SK-N-SH treated with all-trans-retinoic acid at 6 μM for 48 hours (cell line): Measurements from ENCODE around the gene FSD1L.

Experiments used
- ATAC-seq: fragments of 200-7000 bp; cut with Tn5 transposase; 3 replicates; pipeline ENCODE4 v1.9.1; 2020; ENCODE audit warnings: mild to moderate bottlenecking, moderate library complexity
- CREB5 ChIP-seq: fragments of 250-450 bp; sonication (Bioruptor Pico); IDR thresholded peaks from 2 replicates; pipeline ENCODE4 v1.5.1; 2020; ENCODE audit warnings: low read depth, mild to moderate bottlenecking, moderate library complexity
- CSRNP3 ChIP-seq: fragments of 250-450 bp; sonication (Bioruptor Pico); IDR thresholded peaks from 2 replicates; pipeline ENCODE4 v1.5.1; 2021; ENCODE audit warnings: mild to moderate bottlenecking, moderate library complexity
- ESRRG ChIP-seq: fragments of 250-450 bp; sonication (Bioruptor Pico); IDR thresholded peaks from 2 replicates; pipeline ENCODE4 v1.6.1; 2021; ENCODE audit warnings: mild to moderate bottlenecking
- GLIS3 ChIP-seq: fragments of 250-450 bp; sonication (Bioruptor Pico); IDR thresholded peaks from 2 replicates; pipeline ENCODE4 v1.5.0; 2020; ENCODE audit warnings: mild to moderate bottlenecking, moderate library complexity
- ISL1 ChIP-seq: fragments of 250-450 bp; sonication (Bioruptor Pico); IDR thresholded peaks from 2 replicates; pipeline ENCODE4 v2.1.2; 2022; ENCODE audit warnings: mild to moderate bottlenecking, moderate library complexity
- PATZ1 ChIP-seq: fragments of 250-450 bp; sonication (Bioruptor Pico); IDR thresholded peaks from 2 replicates; pipeline ENCODE4 v1.8.0; 2020; ENCODE audit warnings: mild to moderate bottlenecking, moderate library complexity, borderline replicate concordance
- POU6F1 ChIP-seq: fragments of 250-450 bp; sonication (Bioruptor Pico); IDR thresholded peaks from 2 replicates; pipeline ENCODE4 v1.8.0; 2021; ENCODE audit warnings: low read depth, mild to moderate bottlenecking, moderate library complexity, borderline replicate concordance
- RARB ChIP-seq: fragments of 250-450 bp; sonication (Bioruptor Pico); IDR thresholded peaks from 2 replicates; pipeline ENCODE4 v1.8.0; 2021; ENCODE audit warnings: mild to moderate bottlenecking, moderate library complexity
- SNAI2 ChIP-seq: fragments of 250-450 bp; sonication (Bioruptor Pico); IDR thresholded peaks from 2 replicates; pipeline ENCODE4 v1.5.0; 2020; ENCODE audit warnings: mild to moderate bottlenecking, moderate library complexity
- TCF4 ChIP-seq: fragments of 250-450 bp; sonication (Bioruptor Pico); IDR thresholded peaks from 2 replicates; pipeline ENCODE4 v1.8.0; 2021; ENCODE audit warnings: mild to moderate bottlenecking, moderate library complexity, borderline replicate concordance
- ZC3H10 ChIP-seq: fragments of 250-450 bp; sonication (Bioruptor Pico); IDR thresholded peaks from 2 replicates; pipeline ENCODE4 v1.5.1; 2021; ENCODE audit warnings: mild to moderate bottlenecking, moderate library complexity
- ZFP3 ChIP-seq: fragments of 250-450 bp; sonication (Bioruptor Pico); IDR thresholded peaks from 2 replicates; pipeline ENCODE4 v1.5.0; 2020; ENCODE audit warnings: mild to moderate bottlenecking, moderate library complexity
- ZFP30 ChIP-seq: fragments of 450-650 bp; formaldehyde crosslinking; IDR thresholded peaks from 2 replicates; pipeline ENCODE4 v1.5.0; 2022; ENCODE audit warnings: mild to moderate bottlenecking, moderate library complexity
- ZNF565 ChIP-seq: fragments of 450-650 bp; formaldehyde crosslinking; conservative IDR thresholded peaks from 2 replicates; pipeline ENCODE4 v1.5.0; 2020; ENCODE audit warnings: low read depth, mild to moderate bottlenecking, moderate library complexity
- ZNF70 ChIP-seq: fragments of 450-650 bp; formaldehyde crosslinking; IDR thresholded peaks from 2 replicates; pipeline ENCODE4 v1.5.0; 2020; ENCODE audit warnings: mild to moderate bottlenecking, moderate library complexity
- ZNF8 ChIP-seq: fragments of 450-650 bp; formaldehyde crosslinking; IDR thresholded peaks from 2 replicates; pipeline ENCODE4 v1.5.0; 2020; ENCODE audit warnings: mild to moderate bottlenecking, moderate library complexity
- TF ChIP-seq, protein P1 (sequence below): fragments of 250-450 bp; sonication (Bioruptor Pico); IDR thresholded peaks from 2 replicates; pipeline ENCODE4 v1.5.0; 2020; ENCODE audit warnings: mild to moderate bottlenecking, moderate library complexity

Gene FSD1L

DNA sequence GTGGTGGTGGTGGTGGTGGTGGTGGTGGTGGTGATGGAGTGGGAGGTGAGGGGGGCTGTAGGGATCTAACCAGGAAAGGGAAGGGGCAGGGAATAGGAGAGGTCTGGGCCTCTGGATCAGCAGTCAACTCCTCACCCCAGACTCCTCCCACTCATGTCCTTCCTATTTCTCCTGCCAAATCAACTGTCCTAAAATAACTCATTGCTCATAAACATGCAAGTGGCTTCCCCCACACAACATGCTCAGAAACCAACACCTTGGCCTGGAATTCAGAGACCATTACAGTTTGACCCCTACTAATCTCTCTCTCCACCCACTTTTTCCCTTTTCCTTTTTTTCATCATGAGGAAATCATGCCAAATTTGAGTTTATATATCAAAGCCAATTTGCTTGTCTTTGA lies 8.4 kb upstream of the FSD1L start (continued):
- no peak for TF ChIP-seq POU6F1 (CRISPR knock-in tag)

DNA sequence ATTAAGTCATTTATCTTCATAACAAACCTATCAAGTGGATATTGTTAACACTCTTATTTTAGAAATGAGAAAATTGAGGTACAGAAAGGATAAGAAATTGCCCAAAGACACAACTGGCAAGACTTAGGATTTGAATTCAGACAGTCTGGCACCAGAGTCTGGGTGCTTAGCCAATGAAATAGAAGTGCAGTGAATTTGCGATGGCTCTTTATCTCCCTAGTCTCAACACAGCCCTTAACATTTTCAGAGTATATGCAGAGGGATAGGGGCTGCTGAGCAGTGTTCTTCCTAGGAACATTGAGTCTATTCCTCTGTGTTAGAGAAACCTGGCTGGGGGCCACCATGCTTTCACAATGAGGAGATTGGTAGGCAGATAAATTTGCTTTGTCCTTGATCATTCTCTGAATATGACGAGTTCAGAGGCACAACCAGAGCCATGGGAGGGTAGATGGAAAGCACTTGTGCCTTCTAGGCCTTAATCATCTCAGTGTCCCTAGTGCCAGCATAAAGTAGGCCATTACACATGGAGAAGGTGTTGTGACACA lies 6.1 kb upstream of the FSD1L start:
- no peak for TF ChIP-seq ZFP30 (CRISPR knock-in tag)
- TF ChIP-seq, protein P1, sequence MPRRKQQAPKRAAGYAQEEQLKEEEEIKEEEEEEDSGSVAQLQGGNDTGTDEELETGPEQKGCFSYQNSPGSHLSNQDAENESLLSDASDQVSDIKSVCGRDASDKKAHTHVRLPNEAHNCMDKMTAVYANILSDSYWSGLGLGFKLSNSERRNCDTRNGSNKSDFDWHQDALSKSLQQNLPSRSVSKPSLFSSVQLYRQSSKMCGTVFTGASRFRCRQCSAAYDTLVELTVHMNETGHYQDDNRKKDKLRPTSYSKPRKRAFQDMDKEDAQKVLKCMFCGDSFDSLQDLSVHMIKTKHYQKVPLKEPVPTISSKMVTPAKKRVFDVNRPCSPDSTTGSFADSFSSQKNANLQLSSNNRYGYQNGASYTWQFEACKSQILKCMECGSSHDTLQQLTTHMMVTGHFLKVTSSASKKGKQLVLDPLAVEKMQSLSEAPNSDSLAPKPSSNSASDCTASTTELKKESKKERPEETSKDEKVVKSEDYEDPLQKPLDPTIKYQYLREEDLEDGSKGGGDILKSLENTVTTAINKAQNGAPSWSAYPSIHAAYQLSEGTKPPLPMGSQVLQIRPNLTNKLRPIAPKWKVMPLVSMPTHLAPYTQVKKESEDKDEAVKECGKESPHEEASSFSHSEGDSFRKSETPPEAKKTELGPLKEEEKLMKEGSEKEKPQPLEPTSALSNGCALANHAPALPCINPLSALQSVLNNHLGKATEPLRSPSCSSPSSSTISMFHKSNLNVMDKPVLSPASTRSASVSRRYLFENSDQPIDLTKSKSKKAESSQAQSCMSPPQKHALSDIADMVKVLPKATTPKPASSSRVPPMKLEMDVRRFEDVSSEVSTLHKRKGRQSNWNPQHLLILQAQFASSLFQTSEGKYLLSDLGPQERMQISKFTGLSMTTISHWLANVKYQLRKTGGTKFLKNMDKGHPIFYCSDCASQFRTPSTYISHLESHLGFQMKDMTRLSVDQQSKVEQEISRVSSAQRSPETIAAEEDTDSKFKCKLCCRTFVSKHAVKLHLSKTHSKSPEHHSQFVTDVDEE (CRISPR knock-in tag) = no peak
- TF ChIP-seq ZNF8 (CRISPR knock-in tag) = no peak
- TF ChIP-seq GLIS3 = no peak
- no peak for TF ChIP-seq RARB (CRISPR knock-in tag)
- no peak for TF ChIP-seq ZNF565 (CRISPR knock-in tag)
- no peak for TF ChIP-seq CREB5 (CRISPR knock-in tag)
- no peak for TF ChIP-seq POU6F1 (CRISPR knock-in tag)
- TF ChIP-seq ISL1 = no peak
- TF ChIP-seq ESRRG = no peak
- no peak for TF ChIP-seq PATZ1 (CRISPR knock-in tag)
- no peak for TF ChIP-seq ZC3H10
- TF ChIP-seq, all 23 proteins: peak for 0

GRCh38 chr9:105443121-105443520 lies 4.7 kb upstream of the FSD1L start:
- no peak for ATAC-seq
- no peak for TF ChIP-seq CSRNP3 (CRISPR knock-in tag)
- TF ChIP-seq, all 23 proteins: peak for 0

More for the DNA sequence above, 6.1 kb upstream of the FSD1L start:
- ATAC-seq = no peak

DNA sequence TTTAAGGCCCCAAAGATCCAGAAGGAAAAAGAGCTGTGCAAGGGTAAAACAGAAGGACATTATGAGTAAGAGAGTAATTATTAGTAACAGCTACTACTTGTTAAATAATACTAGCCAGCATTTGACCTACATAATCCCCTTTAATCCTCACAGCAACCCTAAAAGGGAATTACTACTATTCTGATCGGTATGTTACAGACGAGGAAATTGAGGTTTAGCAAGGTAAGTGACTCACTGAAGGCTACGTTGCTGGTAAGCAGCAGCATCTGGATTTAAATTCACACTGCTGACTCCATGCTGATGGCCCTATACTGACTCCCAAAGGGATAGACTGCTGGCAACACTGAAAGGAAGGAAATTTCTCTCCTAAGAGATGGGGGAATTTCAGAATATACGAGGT lies 3.7 kb upstream of the FSD1L start:
- ATAC-seq = no peak
- TF ChIP-seq PATZ1 (CRISPR knock-in tag) (no peak), ESRRG (no peak), ZNF70 (no peak), CREB5 (CRISPR knock-in tag) (no peak), ZNF8 (CRISPR knock-in tag) (no peak), TCF4 (CRISPR knock-in tag) (no peak), SNAI2 (no peak), POU6F1 (CRISPR knock-in tag) (no peak), ZFP3 (CRISPR knock-in tag) (no peak), ISL1 (no peak), ZC3H10 (no peak)
